ENCODE data around the gene TYMP.

DNA sequence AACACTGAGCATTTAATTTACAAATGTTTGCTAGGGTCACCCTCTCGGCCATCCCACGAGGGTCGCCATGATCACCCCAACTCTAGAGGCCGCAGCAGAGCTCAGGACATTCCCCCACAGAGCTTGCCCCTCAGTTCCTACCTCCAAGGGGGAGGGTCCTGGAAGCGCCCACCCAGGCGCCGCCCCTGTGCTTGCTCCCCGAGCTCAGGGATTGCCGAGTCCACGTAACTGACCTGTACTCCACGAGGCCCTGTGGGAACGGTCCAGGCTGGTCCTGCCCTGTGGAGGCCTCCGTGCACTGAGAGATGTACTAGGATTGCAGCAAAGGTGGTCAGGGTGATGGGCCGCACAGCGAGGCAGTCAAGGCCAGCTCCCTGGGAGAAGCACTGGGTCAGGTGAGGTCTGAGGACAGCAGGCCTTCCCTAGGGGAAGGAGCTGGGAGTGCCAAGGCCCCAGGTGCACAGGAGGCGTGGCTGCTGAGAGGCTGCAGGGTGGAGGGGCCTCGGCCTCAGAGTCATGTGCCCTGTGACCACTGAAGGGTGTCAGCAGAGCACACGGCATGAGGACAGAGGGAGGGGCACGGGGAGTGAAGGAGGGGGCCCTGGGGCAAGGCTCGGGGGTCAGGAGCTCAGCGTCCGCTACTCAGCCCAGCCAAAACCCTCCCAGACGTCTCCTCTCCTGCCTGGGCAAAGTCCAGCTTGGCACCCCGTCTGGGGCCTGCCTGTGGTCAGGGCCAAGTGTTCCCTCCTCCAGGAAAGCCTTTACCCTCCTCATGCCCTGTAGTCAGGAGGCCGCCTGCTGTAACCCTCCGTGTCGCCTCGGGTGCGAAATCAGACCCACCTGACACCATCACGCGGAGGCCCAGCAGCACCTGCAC lies 45.6 kb downstream of the TYMP start:
- no peak for TF ChIP-seq EZH2 (IDR thresholded peaks at IDR 0.05; ENCODE audit: low read length, missing control alignments)
- TF ChIP-seq, protein P1, sequence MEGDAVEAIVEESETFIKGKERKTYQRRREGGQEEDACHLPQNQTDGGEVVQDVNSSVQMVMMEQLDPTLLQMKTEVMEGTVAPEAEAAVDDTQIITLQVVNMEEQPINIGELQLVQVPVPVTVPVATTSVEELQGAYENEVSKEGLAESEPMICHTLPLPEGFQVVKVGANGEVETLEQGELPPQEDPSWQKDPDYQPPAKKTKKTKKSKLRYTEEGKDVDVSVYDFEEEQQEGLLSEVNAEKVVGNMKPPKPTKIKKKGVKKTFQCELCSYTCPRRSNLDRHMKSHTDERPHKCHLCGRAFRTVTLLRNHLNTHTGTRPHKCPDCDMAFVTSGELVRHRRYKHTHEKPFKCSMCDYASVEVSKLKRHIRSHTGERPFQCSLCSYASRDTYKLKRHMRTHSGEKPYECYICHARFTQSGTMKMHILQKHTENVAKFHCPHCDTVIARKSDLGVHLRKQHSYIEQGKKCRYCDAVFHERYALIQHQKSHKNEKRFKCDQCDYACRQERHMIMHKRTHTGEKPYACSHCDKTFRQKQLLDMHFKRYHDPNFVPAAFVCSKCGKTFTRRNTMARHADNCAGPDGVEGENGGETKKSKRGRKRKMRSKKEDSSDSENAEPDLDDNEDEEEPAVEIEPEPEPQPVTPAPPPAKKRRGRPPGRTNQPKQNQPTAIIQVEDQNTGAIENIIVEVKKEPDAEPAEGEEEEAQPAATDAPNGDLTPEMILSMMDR (conservative IDR thresholded peaks at IDR 0.05 in 1 of 2, IDR thresholded peaks at IDR 0.05 in 1 of 2; ENCODE audit: low read depth in 1 of 2, low read length in 2 of 2): no peak

Data from fibroblast of lung (primary cell).